Fibroblast of villous mesenchyme (primary cell): ENCODE data around the gene CTNNA3. TPM values are rescaled to one million over a fixed set of nuclear protein-coding genes. Genes with fewer than 3 reads are reported as not detected.

Experiments used
- DNase-seq: peaks from one replicate; pipeline ENCODE4 v3.0.0-alpha.2; 2010; ENCODE audit warnings: low read depth
- H3K4me3 ChIP-seq: 2 replicates; pipeline ENCODE4 v1.5.1; 2011; ENCODE audit warnings: low read depth, mild to moderate bottlenecking, low read length
- CTCF ChIP-seq: IDR thresholded peaks from 2 replicates; pipeline ENCODE4 v1.5.1; 2012; ENCODE audit warnings: low read depth, mild to moderate bottlenecking, low read length; ENCODE audit not compliant: insufficient read depth
- total RNA-seq: library from RNA; depleted of rRNA; stranded (reverse); fragments of >200 nt; gene quantifications from 2 replicates; pipeline ENCODE4 v1.2.3, GENCODE V29; 2012

Gene CTNNA3
- total RNA-seq, 1 donor: not detected

DNA sequence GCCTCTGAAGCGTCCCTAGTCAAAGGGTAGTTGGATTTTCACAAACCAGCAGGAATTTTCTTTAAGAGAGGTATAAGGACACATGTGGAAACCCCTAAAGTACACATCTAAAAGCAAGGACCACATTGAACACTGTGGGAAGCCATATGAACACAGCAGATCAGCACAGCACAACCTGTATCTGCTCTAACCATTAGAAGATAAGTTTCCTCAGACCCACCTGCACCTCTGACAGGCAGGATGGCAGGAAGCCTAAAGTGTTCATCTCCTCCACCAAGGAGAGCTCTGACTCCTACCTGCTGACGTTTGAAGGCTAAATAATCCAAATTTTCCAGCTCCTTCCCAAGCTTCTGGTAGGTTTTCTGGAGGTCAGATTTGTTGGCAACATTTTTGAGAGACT, 174.4 kb downstream of the CTNNA3 start:
- H3K4me3 ChIP-seq: no peak overlapping the region
- no peak for DNase-seq
- TF ChIP-seq CTCF: no peak

DNA sequence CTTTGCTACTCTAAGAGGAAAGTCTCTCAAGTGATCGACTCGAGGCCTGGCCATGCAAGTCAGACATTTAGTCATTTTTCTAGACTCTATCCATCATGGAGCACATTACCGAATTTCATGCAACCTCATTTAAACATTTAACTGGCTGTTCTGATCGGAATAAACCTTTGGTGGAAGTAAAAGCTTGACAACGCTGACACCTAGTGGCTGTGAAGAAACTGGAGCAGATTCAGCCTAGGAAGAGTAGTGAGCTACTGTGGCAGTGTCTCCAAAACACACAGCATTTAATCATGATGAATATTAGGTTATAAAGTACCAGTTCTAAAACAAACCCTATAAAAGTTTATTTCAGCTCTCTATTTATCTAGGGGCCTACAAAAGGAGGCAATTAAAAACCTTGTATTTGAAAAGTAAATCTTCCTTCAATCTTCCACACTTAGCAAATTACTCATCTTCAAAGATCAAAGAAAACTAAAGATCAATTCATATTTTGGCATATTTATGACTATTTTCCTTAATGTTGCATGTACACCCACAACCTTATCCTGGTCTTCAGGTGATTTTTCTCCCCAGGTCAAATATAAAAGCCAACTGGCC, 175.0 kb downstream of the CTNNA3 start:
- no peak overlapping the region for H3K4me3 ChIP-seq
- peak; percentile 83 for TF ChIP-seq CTCF
- peak; percentile 54 for DNase-seq

DNA sequence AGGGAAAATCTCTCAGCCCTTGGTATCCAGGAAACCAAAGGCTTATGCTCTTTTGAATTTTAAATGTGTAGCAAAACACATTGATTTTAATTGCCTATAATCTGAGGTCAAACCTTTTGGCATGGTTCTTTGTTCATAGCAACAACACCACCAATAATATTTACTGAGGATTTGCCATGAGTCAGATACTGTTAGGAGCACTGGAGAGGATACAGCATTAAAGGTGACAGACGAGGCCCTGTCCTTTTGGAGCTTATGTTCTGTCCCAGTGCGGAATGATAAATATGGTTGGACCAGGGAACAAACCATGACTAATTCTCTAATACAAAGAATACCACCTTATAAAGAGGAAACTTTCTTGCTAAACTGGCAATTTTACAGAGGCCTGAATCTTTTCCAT, 176.6 kb downstream of the CTNNA3 start:
- no peak overlapping the region for H3K4me3 ChIP-seq
- no peak for TF ChIP-seq CTCF
- DNase-seq: no peak

DNA sequence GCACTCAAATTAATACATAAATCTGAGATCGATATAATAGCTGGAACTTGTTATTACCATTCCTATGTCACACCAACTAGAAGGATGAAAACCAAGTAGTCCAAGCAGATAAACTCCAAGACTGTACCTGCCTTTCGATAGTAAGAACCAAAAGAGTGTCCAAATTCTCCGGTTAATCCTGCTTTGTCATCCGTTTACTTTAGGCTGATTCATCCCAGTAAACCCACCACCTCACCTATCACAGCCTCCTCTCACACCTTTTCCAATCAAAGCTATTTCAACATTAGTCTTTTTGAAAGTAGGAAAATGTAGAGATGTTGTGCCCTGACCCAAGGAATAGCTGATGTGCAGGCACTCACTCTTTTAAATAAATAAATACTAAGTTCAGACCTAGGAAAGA, 177.2 kb downstream of the CTNNA3 start:
- TF ChIP-seq CTCF: no peak
- H3K4me3 ChIP-seq: no peak overlapping the region
- DNase-seq: no peak

GRCh38 chr10:67518043-67518442, 178.0 kb downstream of the CTNNA3 start:
- no peak for TF ChIP-seq CTCF
- no peak overlapping the region for H3K4me3 ChIP-seq
- DNase-seq: no peak

GRCh38 chr10:67506757-67507091, 189.3 kb downstream of the CTNNA3 start:
- no peak for TF ChIP-seq CTCF
- DNase-seq: no peak
- no peak overlapping the region for H3K4me3 ChIP-seq

DNA sequence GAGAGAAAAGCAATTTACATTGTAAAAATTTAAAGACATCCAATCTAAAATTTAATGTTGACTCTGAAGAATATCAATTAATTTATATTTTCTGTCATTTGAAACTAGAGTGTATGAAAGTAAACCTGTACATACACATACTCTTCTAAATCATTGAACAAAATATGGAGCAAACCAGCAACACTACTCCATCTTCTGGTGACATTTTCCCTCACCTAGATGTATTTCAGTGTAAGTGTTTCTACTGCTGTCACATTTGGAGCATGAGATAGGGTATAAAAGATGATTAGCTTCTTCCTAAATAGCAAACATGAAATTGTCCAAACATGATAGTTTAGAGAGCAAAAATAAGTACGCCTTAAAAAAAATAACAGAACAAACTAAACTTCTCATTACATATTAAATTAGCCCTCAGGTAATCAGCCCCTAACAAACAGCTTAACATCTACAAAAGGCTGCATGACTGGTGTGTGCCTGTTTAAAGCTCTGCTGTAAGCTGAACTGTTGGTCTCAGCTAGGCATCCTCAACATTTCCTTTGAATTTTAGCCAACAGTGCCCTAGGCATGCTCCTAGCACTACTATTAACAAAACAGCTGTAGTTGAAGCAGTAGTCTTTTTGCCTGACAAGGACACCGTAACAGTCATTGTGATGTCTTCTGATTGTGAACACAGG, 189.8 kb downstream of the CTNNA3 start:
- DNase-seq: no peak
- no peak overlapping the region for H3K4me3 ChIP-seq
- TF ChIP-seq CTCF: no peak
